GM21528 (cell line): ENCODE results near the gene BCAN.
"Not testable (repeated sequence)": the region's sequence is repeated elsewhere in the genome, so short reads cannot be mapped to it uniquely, and the experiment has no call there.

Source experiments
- ATAC-seq: cut with Tn5 transposase; IDR thresholded peaks from one replicate; pipeline ENCODE4 v1.9.1; 2021; ENCODE audit warnings: mild to moderate bottlenecking, moderate library complexity; ENCODE audit not compliant: unreplicated experiment, low FRiP score

BCAN gene

GRCh38 chr1:156641761-156642264 is at the start of gene BCAN:
BCAN (plus strand) TSS chr1:156642117; CDS start chr1:156646055, 3,938 bp downstream.
- no peak for ATAC-seq

GRCh38 chr1:156592158-156592909 is 49.6 kb upstream of the BCAN start:
- ATAC-seq, result no peak

GRCh38 chr1:156592910-156593660 is 48.8 kb upstream of the BCAN start:
- ATAC-seq, result no peak

- no peak for ATAC-seq
These were observed 48.3 kb upstream of the BCAN start for GRCh38 chr1:156593661-156593989.

GRCh38 chr1:156594190-156594589 is 47.7 kb upstream of the BCAN start:
- no peak for ATAC-seq

GRCh38 chr1:156595016-156595415 is 46.9 kb upstream of the BCAN start:
- no peak for ATAC-seq

GRCh38 chr1:156596426-156596825 is 45.5 kb upstream of the BCAN start:
- no peak for ATAC-seq

GRCh38 chr1:156598125-156598524 is 43.8 kb upstream of the BCAN start:
- ATAC-seq, result no peak

GRCh38 chr1:156598731-156599432 is 43.0 kb upstream of the BCAN start:
- ATAC-seq, result no peak

- no peak for ATAC-seq
These were observed 42.1 kb upstream of the BCAN start for GRCh38 chr1:156599811-156600210.

GRCh38 chr1:156600733-156601121 is 41.2 kb upstream of the BCAN start:
- ATAC-seq, result no peak

- ATAC-seq, result peak; percentile 61
These were observed 40.6 kb upstream of the BCAN start, which contains the start of gene GPATCH4 for GRCh38 chr1:156601122-156601830. GPATCH4 (minus strand) TSS chr1:156601479.

- ATAC-seq, result no peak
These were observed 40.0 kb upstream of the BCAN start for GRCh38 chr1:156601892-156602291.

- no peak for ATAC-seq
These were observed 39.3 kb upstream of the BCAN start for GRCh38 chr1:156602557-156602993.

- ATAC-seq, result not testable (repeated sequence)
These were observed 34.6 kb upstream of the BCAN start for GRCh38 chr1:156607344-156607743.

GRCh38 chr1:156608036-156608674 is 33.8 kb upstream of the BCAN start:
- ATAC-seq, result no peak

- ATAC-seq, result no peak
These were observed 32.9 kb upstream of the BCAN start for GRCh38 chr1:156608981-156609380.

- ATAC-seq, result not testable (repeated sequence)
These were observed 31.8 kb upstream of the BCAN start for GRCh38 chr1:156610072-156610471.

- ATAC-seq, result no peak
These were observed 29.3 kb upstream of the BCAN start for GRCh38 chr1:156612666-156613065.

- ATAC-seq, result no peak
These were observed 26.0 kb upstream of the BCAN start for GRCh38 chr1:156615946-156616345.
